GM12891 (cell line): ENCODE data around the gene ASB4.

ENCODE experiments used
- DNase-seq: peaks from one replicate; pipeline ENCODE4 v3.0.0; 2011; ENCODE audit warnings: low spot score; ENCODE audit not compliant: insufficient read length
- FAIRE-seq: peaks from 2 replicates; lab custom pipeline; 2011; peaks lifted over from hg19 to GRCh38; lab: Jason Lieb, UNC
- PAX5 ChIP-seq: IDR thresholded peaks from 2 replicates; pipeline ENCODE4 v1.6.1; 2011; ENCODE audit warnings: low read length, moderate library complexity, mild to moderate bottlenecking; ENCODE audit not compliant: insufficient read depth, severe bottlenecking
- POLR2A ChIP-seq: IDR thresholded peaks from 2 replicates; pipeline ENCODE4 v1.6.1; 2011; ENCODE audit warnings: low read depth, low read length, control low read depth
- POLR2AphosphoS5 ChIP-seq: IDR thresholded peaks from 2 replicates; pipeline ENCODE4 v1.6.1; 2011; ENCODE audit warnings: low read depth, low read length, control low read depth
- POU2F2 ChIP-seq: IDR thresholded peaks from 2 replicates; pipeline ENCODE4 v1.6.1; 2011; ENCODE audit warnings: low read depth, mild to moderate bottlenecking, control low read depth, low read length, moderate library complexity
- SPI1 ChIP-seq: IDR thresholded peaks from 2 replicates; pipeline ENCODE4 v1.6.1; 2011; ENCODE audit warnings: low read depth, low read length, control low read depth
- TAF1 ChIP-seq: IDR thresholded peaks from 2 replicates; pipeline ENCODE4 v1.6.1; 2011; ENCODE audit warnings: low read depth, low read length, control low read depth

ASB4 gene

DNA sequence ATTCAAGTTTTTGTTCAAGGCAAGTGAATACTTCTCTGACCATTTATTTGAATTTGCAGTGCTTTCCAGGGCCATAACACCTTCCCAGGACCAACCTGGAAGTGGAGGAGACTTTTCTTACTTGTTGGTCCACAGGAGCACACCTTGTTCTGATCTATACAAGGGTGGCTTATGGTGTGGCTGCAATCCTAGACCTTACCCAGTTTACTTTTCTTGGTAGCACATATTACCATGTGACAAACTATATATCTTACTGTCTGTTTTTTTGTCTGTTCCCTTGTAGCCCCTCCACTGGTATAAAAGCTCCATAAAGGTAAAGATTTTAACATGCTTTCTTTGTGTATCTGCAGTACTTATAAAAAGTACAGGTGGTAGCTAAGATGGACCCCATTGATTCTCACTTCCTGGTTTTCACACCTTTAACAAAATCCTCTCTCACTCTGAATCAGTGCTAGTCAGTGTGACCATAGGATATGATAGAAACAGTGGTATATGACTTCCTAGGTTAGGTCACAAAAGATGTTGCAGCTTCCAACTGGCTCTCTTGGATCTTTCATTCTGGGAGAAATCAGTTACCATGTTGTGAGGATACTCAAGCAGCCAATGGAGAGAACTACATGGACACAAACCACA lies 5.6 kb upstream of the ASB4 start:
- no peak for DNase-seq
- peak; percentile 80 for TF ChIP-seq SPI1
- TF ChIP-seq POLR2A = no peak
- no peak for FAIRE-seq

DNA sequence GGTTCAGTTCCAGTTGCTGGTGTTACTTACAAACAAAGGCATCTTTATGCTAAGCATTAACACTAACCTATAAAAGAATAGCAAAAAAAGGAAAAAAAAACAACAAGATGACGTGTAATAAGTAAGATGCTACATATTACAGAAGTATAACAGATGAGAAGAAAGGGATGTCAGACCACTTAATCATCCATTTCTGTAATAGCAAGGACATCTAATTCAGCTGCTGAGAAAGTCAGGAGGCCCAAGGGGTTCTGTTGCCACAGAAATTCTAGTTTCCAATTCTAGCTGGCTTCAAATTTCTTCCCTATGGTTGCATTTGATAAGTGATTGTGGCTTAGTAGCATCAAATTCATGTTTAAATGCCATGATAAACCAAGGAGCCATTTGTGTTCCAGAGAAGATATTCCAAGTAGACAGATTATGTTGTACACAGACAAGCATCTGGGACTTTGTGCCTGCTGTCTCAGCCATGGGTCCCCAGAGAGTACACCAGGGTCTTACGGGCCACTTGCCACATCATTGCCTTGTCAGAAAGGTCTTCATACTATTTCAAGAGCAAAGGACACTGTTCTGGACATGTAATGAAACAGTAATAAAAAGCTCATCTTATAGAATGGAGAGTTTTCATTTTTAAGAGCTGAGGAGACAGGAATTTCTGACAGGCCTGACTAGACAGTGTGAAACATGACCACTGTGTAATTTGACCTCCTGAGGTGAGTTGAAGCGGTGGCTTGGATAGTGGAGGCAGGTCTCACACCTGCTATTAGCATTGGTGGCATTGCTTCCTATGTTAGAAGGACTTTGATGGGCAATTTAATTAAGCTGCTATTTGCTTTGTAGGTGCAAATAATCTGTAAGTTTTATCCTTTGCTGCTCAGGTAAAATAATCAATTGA lies 4.2 kb upstream of the ASB4 start:
- TF ChIP-seq TAF1 (no peak), SPI1 (no peak), POLR2A (no peak), PAX5 (no peak), POU2F2 (no peak), POLR2AphosphoS5 (no peak)
- DNase-seq = no peak
- FAIRE-seq = no peak

DNA sequence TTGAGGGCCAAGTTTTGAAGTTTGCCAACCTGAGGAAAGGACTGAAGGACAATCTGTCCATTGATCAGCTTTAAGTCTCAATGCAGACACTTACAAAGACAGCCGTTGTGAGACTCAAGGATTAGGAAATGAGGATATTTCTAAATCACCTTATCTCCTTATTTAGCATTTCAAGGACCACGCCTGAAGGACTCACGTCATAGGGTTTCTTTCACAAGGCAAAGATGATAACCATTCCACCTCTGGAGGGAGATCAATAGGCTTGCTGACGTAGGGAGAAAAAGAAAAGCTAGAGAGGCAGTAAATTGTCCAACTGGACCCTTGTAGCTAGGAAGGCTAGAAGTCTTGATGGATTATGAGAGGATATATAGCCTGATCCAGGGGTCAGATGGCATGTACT lies 3.3 kb upstream of the ASB4 start:
- no peak for DNase-seq
- no peak for FAIRE-seq
- TF ChIP-seq POLR2AphosphoS5 (no peak), PAX5 (no peak), POLR2A (no peak), POU2F2 (no peak), TAF1 (no peak)

DNA sequence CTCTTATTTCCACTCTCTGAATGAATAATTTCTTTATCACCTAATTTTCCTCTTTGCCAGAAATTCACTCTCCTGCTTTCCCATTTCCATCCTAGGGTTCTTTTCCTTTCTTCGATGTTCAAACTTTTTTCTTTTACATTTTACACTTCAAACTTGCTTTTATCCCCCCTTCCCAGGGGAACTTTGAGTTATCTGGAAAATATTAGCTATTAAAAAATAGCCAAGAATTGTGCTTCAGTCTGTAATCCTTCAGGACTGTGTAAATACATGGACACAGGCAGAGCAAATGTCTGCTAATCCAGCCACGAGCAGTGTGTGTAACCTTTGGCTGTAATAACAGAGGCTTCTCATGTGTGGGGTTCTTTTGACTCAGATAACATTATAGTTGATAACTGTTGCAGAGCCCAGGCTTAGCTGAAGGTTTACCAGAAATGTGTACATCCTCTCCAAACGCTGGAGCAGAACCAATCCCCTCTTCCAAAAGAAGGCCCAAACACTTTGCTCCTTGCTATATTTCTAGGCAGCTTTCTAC lies 4.6 kb downstream of the ASB4 start:
- TF ChIP-seq PAX5 (no peak), POLR2AphosphoS5 (no peak)
- no peak for FAIRE-seq
- no peak for DNase-seq

DNA sequence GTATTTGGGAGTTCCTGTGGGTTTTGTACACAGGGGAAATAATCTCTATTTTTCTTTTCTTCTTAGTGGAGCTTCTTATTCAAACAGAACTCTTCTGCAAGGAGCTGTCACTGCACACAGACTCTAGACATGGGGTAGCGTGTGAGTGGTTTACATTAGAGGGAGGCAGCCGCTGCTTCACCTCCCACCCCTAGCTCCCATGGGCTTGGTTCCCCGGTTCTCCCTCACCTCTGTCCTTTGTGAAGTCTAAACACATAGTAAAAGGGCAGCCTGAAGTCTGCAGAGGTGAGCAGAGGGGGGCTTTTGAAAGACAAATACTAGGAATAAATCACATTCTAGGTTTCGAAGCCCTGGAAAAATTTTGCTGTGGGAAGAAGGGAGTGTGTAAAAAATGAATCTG lies 5.5 kb downstream of the ASB4 start:
- FAIRE-seq = no peak
- no peak for DNase-seq
- TF ChIP-seq POLR2AphosphoS5 (no peak), PAX5 (no peak), TAF1 (no peak), POU2F2 (no peak), SPI1 (no peak), POLR2A (no peak)

DNA sequence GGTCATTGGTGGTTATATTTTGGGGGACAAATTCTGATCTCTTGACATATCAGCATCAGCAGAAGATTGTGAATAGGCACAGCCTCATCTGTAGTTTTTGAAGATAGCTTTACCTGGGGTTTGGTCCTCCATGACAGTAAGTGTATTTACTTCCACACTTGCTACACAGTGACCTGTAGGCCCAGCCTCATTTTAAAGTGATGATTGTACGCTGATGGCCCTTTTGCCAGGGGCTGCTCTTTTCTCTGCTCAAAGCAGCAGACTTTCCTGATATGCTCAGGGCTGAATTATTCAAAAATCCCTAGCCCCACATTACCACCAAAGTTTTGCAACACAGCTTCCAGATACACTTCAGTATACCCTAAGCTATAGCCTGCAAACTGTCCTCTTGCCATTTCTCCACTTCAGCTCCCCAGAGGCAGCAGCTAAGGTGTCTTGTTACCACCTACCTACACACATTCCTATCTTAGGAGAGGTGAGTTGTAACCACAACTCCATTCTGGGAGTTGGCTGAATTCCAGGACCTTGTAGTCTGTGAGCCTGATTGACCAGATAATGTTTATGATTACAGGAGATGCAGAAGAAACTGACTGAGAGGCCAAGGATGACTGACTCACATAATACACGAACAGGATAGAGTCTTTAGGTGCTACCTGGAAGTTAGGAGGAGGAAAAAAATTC lies 6.0 kb downstream of the ASB4 start:
- FAIRE-seq (no peak), DNase-seq (no peak)
- TF ChIP-seq POLR2A (no peak), POU2F2 (no peak), POLR2AphosphoS5 (no peak), TAF1 (no peak), PAX5 (no peak), SPI1 (no peak)

DNA sequence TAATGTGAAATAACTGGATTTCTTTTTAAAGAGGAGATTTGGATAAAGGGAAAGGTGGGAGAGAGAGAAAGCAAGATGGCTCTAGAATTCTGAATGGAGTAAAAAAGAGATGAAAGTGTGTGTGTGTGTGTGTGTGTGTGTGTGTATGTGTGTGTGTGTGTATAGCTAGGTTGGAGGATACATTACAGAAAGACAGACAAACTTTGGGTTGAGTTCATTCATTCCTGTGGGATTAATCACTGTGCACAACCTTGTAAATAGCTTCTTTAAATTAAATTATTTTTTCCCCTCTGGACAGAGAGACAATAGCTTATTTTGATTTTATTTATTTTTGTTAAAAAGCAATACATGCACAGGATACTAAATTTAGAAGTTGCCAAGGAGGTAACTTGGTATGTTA lies 7.5 kb downstream of the ASB4 start:
- FAIRE-seq = no peak
- no peak for TF ChIP-seq SPI1
- no peak for TF ChIP-seq POLR2A
- no peak for TF ChIP-seq PAX5
- no peak for TF ChIP-seq POLR2AphosphoS5
- TF ChIP-seq POU2F2 = no peak
- TF ChIP-seq TAF1 = no peak
- no peak for DNase-seq

DNA sequence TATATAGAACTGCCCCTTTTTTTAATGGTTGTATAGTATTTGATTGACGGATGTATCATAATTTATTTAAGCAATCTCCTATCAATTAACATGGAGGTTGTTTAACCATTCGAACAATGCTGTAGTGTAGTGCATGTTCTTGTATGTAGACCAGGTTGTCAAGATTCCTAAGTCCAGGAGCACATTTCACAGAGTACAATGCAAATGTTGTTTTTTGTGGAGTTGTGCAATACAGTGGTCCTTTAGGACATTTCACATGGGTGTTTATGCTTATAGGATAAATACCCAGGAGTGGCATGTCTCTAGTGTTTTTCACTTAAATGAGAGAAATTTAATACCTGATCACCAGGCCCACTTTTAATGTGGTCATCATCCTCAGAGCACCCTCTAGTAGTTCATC lies 8.1 kb downstream of the ASB4 start:
- FAIRE-seq = no peak
- no peak for TF ChIP-seq POU2F2
- TF ChIP-seq POLR2A = no peak
- TF ChIP-seq TAF1 = no peak
- TF ChIP-seq POLR2AphosphoS5 = no peak
- TF ChIP-seq SPI1 = no peak
- no peak for TF ChIP-seq PAX5

DNA sequence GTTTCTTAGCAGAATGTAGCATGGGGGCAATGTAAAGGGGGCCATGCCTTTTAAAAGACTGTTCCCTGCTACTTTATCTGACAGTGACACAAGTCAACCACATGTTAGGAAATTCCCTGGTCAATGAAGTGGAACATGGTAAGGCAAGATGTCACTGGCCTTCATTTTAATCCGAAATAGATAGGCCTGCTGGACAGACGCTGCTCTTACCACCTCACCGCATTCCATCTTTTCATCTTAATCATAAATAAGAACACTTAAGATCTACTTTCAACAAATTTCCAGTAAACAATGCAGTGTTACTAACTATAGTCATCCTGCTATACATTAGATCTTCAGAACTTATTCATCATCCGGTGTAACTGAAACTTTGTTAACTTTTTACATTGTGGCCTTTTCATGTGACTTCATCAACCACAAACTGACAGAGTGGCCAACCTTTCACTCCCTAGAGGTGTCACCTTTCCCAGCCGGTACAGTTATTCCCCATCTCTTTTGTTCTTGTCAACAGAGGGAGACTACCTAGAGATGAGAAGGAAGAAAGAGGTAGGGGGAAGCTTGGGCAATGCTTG lies 15.6 kb downstream of the ASB4 start:
- TF ChIP-seq TAF1 = no peak
- no peak for TF ChIP-seq PAX5
- no peak for TF ChIP-seq POU2F2
- TF ChIP-seq POLR2AphosphoS5 = no peak
- no peak for TF ChIP-seq SPI1
- no peak for TF ChIP-seq POLR2A
- DNase-seq (no peak), FAIRE-seq (peak; percentile 84)

More for the DNA sequence above, 8.1 kb downstream of the ASB4 start:
- DNase-seq = no peak

DNA sequence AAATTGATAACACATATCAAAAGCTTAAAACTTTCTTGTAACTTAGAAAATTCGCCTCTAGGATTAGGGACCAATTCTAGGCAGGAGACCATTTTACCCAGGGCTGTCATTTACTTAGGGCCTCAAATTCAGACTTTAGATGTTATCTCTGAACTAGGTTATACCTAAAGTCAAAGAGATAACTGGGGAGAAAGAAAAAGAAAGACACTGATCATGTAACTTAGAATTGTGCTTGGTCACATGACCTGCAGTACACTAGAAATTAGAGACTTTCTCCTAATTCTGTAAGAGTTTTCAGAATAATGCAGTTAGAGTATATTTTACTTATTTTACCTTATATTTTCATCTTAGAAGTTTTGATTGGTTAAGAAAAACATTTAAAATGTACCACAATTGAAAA lies 16.7 kb downstream of the ASB4 start:
- DNase-seq (no peak), FAIRE-seq (no peak)
- TF ChIP-seq SPI1 = no peak
- TF ChIP-seq POLR2A = no peak
- no peak for TF ChIP-seq TAF1
- TF ChIP-seq POLR2AphosphoS5 = no peak
- no peak for TF ChIP-seq POU2F2
- TF ChIP-seq PAX5 = no peak
